ENCODE measurements around the gene FRMPD4.
A peak's percentile ranks its signal among the peaks of the same experiment; 100 is the strongest.
"Not testable (repeated sequence)": the region's sequence is repeated elsewhere in the genome, so short reads cannot be mapped to it uniquely, and the experiment has no call there.

The FRMPD4 gene

GRCh38 chrX:12138361-12139313 lies at the start of gene FRMPD4:
FRMPD4 (plus strand) TSS chrX:12138473; CDS start chrX:12138972, 499 bp downstream.
- DNase-seq (ENCODE audit: low read depth) = no peak

GRCh38 chrX:12089740-12090139 lies 48.5 kb upstream of the FRMPD4 start:
- no peak for DNase-seq (ENCODE audit: low read depth)

GRCh38 chrX:12113321-12113720 lies 25.0 kb upstream of the FRMPD4 start:
- DNase-seq (ENCODE audit: low read depth) = no peak

- no peak for DNase-seq (ENCODE audit: low read depth)
Measured at GRCh38 chrX:12115377-12115776, 22.9 kb upstream of the FRMPD4 start.

DNA sequence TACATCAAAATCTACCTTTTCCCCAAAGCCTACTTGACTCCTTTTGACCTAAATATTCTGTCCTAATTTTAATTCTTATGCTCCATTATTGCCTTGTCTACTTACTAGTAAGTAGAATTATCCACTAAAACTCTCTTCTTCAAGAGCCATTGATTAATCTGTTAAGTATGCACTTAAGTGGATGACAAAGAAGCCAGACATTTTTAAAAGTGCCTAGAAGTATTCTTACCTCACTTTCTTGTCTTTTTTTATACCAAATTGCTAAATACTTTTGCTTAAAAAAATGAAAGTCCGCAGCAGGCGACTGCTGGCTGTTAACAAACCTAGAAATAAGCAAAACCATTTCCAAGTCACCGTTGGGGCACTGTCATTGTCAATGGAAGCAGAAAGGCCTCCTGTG lies 20.1 kb upstream of the FRMPD4 start:
- DNase-seq (ENCODE audit: low read depth) = no peak

GRCh38 chrX:12128017-12128416 lies 10.3 kb upstream of the FRMPD4 start:
- DNase-seq (ENCODE audit: low read depth) = no peak

GRCh38 chrX:12137951-12138360 lies 317 bp upstream of the FRMPD4 start:
- DNase-seq (ENCODE audit: low read depth) = no peak

DNA sequence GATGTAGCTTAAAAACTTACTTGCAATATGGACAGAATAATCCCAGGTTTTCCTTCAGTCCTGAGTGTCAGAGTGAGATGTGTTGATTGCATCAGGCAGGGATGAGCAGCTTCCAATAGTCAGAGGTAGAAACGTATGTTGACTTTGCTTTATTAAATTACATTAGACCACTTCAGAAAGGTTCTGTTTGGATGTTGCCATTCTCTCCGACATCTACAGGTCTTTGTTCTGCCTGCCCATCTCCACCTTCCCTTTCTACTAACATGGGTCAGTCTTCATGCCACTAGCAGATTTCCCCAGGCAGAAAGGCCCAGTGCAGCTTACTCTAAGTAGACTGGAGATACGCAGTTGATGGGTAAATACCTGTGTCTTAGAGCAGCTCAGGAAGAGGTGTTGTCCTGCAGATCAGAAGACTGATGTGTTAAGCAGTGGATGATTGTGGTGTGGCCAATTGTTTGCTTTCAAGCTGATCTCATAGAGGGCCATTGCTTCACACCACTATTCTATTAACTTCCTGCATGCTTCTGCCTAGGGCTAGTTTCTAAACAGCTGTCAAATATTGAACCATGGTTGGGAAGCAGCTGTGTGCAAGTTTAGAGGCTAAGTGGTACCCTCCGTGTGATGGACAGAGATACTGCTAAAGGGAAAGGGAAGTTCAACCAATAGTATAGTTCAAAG lies 1.8 kb downstream of the FRMPD4 start:
- DNase-seq (ENCODE audit: low read depth) = no peak

GRCh38 chrX:12141511-12141910 lies 3.2 kb downstream of the FRMPD4 start:
- DNase-seq (ENCODE audit: low read depth) = no peak

GRCh38 chrX:12142661-12143060 lies 4.4 kb downstream of the FRMPD4 start:
- no peak for DNase-seq (ENCODE audit: low read depth)

GRCh38 chrX:12145402-12145801 lies 7.1 kb downstream of the FRMPD4 start:
- DNase-seq (ENCODE audit: low read depth) = no peak

- DNase-seq (ENCODE audit: low read depth) = no peak
Measured at GRCh38 chrX:12149670-12150407, 11.6 kb downstream of the FRMPD4 start.

GRCh38 chrX:12153317-12153716 lies 15.0 kb downstream of the FRMPD4 start:
- no peak for DNase-seq (ENCODE audit: low read depth)

DNA sequence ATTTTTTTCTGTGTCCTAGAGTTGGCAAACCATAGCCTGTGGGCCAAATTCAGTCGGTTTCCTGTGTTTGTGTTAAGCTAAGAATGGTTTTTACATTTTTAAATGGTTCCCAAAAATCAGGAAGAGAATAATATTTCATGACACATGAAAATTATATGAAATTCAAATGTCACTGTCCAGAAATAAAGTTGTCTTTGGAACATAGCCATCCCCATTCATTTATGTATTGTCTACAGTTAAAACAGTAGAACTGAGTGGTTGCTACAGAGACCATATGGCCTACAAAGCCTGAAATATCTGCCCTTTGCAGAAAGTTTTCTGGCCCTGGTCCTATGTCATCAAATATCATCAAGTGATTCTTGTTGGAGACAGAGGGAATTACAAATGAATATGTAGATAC lies 15.5 kb downstream of the FRMPD4 start:
- no peak for DNase-seq (ENCODE audit: low read depth)

DNA sequence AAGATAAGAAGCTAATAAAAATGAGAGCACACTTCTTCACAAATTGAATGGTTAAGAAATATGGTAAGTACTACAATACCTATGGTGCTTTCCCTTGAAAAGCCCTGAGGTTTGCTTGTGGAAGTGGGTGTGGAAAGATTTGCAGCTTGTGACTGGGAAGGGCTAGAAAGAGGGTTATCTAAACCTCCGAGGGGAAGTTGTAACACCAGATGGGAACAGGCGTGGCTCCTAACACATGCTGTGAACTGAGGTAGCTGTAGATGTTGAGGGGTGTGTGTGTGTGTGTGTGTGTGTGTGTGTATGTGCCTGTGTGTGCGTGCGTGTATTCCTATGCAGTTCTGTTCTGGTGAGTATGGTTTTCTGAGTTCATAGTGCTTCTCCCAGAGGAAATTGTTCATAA lies 21.5 kb downstream of the FRMPD4 start:
- DNase-seq (ENCODE audit: low read depth) = no peak

DNA sequence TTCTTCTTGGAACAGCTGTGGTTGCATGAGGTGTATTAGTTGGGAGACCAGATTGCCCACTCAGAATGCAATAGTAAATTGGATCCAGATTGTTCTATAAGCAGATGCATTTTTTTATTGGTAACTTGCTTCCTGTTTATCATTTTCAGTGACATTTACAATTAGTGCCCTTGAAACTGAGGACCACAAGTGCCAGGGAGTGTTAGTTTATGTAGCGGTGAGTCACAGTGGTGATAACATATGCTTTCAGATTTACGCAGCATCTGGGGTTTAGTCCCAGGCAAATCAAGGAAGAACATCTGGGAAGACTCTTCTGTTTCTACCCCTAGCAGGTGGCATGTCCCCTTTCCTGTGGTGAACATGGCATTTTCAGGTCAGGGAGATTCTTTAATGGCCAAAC lies 24.1 kb downstream of the FRMPD4 start:
- DNase-seq (ENCODE audit: low read depth) = peak; percentile 24

DNA sequence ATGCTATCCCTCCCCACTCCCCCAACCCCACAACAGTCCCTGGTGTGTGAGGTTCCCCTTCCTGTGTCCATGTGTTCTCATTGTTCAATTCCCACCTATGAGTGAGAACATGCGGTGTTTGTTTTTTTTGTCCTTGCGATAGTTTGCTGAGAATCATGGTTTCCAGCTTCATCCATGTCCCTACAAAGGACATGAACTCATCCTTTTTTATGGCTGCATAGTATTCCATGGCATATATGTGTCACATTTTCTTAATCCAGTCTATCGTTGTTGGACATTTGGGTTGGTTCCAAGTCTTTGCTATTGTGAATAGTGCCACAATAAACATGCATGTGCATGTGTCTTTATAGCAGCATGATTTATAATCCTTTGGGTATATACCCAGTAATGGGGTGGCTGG lies 25.9 kb downstream of the FRMPD4 start:
- DNase-seq (ENCODE audit: low read depth) = not testable (repeated sequence)

DNA sequence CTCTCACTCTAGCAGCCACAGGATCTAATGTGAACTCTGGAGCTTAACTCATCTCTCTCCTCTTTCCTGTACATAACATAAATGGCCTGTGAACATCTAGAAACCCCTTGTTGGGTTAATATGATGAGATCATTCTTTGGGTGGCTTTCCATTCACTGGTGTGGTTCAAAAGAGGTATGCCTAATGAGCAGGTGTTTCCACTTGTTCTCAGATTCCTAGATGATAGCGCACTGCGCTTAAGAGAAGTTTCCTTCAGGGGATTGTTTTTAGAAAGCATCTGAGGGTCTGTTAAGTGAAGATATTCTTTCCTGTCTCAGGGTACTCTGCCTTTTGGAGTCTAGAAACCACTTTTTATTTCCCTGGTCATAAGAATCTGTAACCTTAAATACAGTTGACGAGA lies 32.5 kb downstream of the FRMPD4 start:
- DNase-seq (ENCODE audit: low read depth) = no peak

DNA sequence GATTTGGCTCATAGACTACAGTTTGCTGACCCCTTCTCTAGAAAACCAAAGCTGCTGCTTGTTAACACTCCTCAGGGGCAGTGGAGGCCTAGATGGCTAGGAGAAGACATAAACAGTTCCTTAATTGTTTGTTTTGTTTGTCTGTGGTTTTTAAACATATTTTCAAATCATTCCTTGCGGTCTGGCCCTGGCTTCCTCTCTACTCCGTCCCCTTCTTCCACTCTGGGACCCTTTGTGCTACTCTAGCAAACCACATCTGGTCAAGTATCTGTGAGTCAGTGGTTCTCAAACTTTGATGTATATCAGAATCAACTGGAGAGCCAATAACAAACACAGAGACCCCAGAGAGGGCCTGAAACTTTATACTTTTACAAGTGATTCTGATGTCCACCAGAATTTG lies 36.1 kb downstream of the FRMPD4 start:
- no peak for DNase-seq (ENCODE audit: low read depth)

- no peak for DNase-seq (ENCODE audit: low read depth)
Measured at GRCh38 chrX:12197030-12197429, 58.8 kb downstream of the FRMPD4 start.

GRCh38 chrX:12206413-12206812 lies 68.1 kb downstream of the FRMPD4 start:
- no peak for DNase-seq (ENCODE audit: low read depth)

DNA sequence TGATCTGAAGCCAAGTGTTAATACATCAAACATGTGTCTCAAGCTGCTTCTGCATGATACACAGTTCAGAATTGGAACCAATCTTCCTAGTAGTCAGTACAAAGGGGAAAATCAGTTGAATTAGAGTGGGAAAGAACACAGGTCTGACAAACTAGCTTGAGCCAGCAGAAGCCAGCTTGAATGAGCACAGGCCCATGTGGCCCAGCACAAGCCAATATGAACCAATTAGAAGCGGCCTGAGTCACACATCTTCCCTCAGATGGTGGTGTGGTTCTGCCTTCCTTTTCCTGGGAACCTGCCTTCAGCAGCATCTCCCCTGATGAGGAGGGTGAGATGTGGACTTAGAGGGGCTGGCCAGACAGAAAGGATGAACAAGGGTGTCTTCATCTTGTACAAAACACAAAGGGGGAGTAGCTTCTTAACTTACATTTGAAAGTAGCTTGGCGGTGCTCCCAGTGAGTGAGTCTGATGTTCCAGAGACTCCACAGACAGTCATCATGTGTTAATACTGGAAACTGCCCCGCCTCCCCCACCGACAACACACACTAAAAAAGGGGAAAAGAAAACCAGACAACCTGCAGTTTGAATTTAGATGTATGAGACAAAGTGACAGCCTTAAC lies 72.0 kb downstream of the FRMPD4 start:
- peak; percentile 50 for DNase-seq (ENCODE audit: low read depth)

Data from GM04504 (cell line).